NOMO-1 treated with dmso at 0.1 percent for 144 hours (cell line): ENCODE measurements around the gene GLRA1.
"Not testable (repeated sequence)": the region's sequence is repeated elsewhere in the genome, so short reads cannot be mapped to it uniquely, and the experiment has no call there.

Experiments used
- DNase-seq: peaks from one replicate; lab custom pipeline; 2025; ENCODE audit not compliant: unreplicated experiment; lab: John Stamatoyannopoulos, UW

The GLRA1 gene

GRCh38 chr5:151886546-151887275, 37.9 kb downstream of the GLRA1 start:
- DNase-seq: no peak

DNA sequence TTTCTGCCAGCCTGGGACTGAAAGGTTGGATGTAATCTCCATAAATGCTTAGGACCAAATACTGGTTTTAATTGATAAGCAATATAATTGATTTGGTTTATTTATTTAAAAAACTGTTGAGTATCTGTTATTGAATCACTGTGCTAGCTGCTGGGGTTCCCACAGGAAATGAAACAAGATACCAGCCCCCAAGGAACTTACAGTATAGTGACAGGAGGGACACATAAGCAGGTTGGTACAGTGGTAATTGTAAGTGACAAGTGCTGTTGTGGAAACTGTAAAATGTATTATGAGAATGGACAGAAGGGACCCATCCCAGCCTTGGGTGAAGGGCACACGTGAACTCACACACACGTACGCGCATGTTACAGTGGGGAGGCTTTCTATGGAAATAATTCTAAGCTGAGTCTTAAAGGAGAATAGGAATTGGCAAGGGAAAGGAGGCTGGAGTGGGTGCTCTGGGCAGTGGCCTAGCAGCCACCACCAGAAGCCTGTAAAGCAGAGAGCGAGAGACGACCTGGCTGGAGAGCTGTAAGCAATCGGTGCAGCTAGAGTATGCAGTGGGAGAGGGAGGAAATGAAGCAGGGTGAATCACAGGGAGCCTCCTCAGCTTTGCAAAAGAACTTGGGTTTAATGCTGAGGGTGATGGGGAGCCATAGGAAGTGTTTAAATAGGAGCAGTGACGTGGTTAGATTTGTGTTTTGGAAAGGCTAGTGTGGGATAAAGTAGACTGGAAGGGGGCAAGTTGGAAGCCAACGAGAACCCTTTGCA, 39.3 kb downstream of the GLRA1 start:
- DNase-seq: no peak

GRCh38 chr5:151881621-151882225, 42.9 kb downstream of the GLRA1 start:
- DNase-seq: no peak

- DNase-seq: no peak
These were observed 44.3 kb downstream of the GLRA1 start for GRCh38 chr5:151880324-151880723.

GRCh38 chr5:151873701-151874100, 51.0 kb downstream of the GLRA1 start:
- DNase-seq: no peak

GRCh38 chr5:151872701-151873100, 52.0 kb downstream of the GLRA1 start:
- no peak for DNase-seq

- DNase-seq: no peak
These were observed 53.8 kb downstream of the GLRA1 start for GRCh38 chr5:151870820-151871219.

DNA sequence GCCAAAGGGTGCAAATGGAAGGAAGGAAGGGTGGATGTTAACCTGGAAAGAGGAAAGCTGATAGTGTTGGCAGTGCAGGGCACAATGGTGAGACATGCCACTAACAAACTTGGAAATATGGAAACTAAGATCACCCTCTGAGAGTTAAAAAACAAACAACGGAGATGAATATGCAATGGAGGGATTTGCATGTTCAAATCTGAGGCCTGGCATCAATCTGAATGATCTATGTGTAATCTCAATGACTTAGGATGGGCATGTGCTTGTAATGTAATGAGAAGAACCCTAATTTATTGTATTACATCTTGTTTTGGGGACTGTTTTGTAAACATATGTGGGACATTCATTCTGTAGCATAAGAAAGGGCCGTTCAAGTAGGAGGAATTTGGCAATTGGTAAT, 54.4 kb downstream of the GLRA1 start:
- no peak for DNase-seq

DNA sequence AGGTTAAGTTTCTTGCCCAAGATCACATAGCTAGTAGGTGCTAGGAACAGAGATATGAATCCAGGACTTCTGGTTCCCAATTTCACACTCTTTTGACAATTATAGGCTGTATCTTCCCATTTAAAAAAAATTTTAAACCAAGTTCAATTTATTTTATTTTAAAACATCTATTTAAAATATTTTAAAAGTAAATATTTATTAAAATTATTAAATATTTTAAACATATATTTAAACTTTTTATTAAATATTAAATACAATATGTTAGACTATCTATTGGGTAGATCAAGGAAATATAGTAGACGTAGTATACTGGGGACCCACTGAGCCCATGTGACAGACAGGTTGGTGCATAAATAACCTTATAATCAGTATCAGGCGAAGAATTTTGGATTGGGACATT, 54.8 kb downstream of the GLRA1 start:
- no peak for DNase-seq

- no peak for DNase-seq
These were observed 56.2 kb downstream of the GLRA1 start for GRCh38 chr5:151868451-151868850.

DNA sequence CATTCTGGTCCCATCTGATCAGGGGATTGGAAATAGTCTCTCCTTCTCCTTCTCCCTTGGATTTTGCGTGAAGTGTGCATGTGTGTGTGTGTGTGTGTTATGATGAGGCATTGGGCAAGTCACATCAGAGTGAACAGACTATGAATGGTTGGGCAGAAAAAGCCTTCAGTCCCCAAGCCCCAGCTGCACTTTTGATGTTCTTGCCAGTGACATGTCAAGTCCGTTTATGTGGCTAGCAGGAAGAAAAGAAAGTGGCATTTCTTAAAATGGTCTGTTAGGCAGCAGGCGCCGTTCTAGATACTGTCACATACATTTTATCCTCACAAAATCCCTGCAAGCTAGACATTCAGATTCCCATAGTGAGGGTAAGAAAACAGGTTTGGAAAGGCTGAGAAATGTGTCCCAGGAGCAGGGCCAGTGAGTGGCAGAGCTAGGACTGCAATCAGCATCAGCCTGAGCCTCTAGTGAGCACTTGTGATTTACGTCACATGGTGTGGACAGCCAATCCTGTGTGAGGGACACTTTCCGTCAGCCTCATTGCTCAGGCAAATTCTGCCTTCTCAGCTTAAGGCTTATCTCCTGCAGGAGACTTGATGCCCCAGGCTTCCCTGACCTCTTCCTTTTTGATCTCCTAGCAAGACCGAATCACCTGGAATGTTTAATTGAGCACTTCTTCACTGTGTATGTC, 60.4 kb downstream of the GLRA1 start:
- DNase-seq: no peak

GRCh38 chr5:151863566-151863965, 61.1 kb downstream of the GLRA1 start:
- DNase-seq: no peak

DNA sequence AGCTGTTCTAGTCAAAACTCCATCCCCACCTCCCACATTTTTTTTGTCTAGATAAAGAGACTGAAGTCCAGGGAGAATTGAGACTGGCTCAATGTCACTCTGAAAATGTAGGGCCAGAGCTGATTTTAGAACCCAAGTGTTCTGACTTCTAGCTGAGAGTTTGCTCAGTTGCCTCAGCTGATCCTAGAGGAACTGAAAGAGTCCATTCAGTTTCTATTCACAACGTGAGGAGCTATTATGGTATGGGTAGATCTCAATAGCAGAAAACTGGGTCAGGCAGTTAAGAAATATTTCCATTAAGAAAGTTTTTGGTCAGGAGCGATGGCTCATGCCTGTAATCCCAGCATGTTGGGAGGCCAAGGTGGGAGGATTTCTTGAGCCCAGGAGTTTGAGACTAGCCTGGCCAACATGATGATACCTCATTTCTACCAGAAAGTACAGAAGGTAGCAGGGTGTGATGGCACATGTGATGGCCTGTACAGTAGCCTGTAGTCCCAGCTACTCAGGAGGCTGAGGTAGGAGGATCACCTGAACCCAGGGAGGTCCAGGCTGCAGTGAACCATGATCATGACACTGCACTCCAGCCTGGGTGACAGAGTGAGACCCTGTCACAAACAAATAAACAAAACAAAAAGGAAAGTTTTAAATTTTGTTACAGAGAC, 61.7 kb downstream of the GLRA1 start:
- DNase-seq: no peak

DNA sequence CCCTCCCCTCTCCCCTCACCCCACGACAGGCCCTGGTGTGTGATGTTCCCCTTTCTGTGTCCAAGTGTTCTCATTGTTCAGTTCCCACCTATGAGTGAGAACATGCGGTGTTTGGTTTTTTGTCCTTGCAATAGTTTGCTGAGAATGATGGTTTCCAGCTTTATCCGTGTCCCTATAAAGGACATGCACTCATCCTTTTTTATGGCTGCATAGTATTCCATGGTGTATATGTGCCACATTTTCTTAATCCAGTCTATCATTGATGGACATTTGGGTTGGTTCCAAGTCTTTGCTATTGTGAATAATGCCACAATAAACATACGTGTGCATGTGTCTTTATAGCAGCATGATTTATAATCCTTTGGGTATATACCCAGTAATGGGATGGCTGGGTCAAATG, 63.8 kb downstream of the GLRA1 start:
- not testable (repeated sequence) for DNase-seq

GRCh38 chr5:151856861-151857260, 67.8 kb downstream of the GLRA1 start:
- DNase-seq: no peak

DNA sequence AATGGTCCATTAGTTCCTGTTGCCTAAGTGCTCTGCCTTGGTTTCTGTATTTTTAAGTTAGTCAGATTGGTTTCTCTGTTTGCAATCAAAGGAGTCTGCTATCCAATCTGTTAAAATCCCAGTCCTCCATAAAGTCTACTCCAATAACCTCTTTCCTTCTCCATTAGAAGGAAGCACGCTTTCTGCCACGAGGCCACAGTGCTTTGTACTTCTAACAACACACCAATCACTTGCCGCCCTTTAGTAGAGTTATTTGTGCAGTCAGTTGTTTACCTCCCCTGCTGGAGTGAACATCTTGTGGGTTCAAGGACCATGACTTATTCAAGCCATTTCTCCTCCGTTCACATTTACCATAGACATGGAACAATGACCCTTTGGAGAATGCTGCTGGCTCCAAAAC, 69.0 kb downstream of the GLRA1 start:
- no peak for DNase-seq

DNA sequence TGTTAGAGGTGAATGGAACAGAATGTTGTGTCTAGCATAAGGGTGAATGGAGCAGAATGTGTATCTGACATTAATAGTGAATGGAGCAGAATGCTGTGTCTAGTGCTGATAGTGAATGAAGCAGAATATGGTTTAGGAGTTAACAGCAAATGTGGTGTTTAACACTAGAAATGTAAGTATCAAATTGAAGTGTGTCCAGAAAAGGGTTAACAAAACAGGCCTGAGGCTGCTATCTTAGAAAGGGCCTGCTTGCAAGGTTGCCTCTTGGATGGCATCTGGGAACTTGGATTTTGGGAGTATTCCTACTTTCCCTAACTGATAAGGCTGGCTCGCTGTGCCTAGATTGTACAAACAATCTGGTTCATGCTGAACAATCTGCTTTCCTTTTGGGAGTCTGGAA, 76.8 kb downstream of the GLRA1 start:
- DNase-seq: no peak

- no peak for DNase-seq
These were observed 77.9 kb downstream of the GLRA1 start for GRCh38 chr5:151846765-151847164.

DNA sequence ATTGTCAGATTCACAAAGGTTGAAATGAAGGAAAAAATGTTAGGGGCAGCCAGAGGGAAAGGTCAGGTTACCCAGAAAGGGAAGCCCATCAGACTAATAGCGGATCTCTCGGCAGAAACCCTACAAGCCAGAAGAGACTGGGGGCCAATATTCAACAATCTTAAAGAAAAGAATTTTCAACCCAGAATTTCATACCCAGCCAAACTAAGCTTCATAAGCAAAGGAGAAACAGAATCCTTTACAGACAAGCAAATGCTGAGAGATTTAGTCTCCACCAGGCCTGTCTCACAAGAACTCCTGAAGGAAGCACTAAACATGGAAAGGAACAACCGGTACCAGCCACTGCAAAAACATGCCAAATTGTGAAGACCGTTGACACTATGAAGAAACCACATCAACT, 91.8 kb downstream of the GLRA1 start:
- not testable (repeated sequence) for DNase-seq

DNA sequence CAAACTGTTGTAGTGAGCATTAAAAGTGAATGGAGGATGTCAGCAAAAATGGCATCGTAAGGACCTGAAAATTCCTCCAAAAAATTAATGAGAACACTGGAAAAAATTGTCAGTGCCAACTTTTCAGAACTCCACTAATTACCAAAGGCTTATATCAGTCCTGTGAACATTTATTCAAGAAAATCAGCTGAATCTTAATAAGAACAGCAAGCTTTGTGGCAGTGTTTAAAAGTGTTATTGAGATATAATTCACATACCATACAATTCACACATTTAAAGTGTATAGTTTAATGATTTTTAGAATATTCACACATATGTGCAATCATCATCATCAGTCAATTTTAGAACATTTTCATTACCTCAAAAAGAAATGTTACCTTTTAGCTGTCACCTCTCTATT, 95.3 kb downstream of the GLRA1 start:
- DNase-seq: no peak

- no peak for DNase-seq
These were observed 99.2 kb downstream of the GLRA1 start for GRCh38 chr5:151825445-151825844.
